ENCODE measurements around the gene TRIM34.
"Not testable (repeated sequence)": the region's sequence is repeated elsewhere in the genome, so short reads cannot be mapped to it uniquely, and the experiment has no call there.

Gene TRIM34

DNA sequence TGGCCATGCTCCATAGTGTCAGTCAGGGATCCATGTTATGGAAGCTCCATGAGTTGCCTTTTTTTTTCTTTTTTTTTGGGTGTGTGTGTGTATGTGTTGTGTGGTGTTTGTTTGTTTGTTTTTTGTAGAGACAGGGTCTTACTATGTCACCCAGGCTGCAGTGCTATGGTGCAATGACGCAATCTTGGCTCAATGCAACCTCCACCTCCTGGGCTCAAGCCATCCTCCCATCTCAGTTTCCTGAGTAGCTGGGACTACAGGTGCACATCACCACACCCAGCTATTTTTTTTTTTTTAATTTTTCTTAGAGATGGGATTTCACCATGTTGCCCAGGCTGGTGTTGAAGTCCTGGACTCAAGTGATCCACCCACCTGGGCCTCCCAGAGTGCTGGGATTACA lies 63.7 kb downstream of the TRIM34 start:
- no peak for DNase-seq

DNA sequence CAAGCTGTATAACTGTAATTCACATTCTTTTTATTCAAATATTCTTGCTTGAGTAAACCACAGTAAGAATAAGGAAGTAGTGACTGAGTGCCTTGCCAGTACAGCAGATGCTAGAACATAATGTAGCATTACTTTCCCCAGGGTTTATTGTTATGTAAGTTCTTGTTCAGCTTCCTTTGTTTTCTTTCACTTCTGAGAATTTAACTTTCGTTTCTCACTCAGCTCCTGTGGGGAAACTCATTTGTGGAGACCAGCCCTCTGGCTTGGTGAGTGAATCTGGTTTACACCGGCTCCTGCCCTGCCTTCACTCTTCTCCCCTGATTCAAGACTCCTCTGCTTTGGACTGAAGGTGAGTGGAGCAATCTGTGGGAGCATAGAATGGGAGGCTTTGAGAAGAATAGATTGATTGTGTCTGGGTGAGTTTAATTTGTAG lies 64.8 kb downstream of the TRIM34 start, which contains the start of gene TRIM22:
Gene TRIM22 (plus strand): TSS at position 240 of the 433 bp plus-strand sequence. CDS start 6,443 bp downstream, outside the sequence.
- no peak for DNase-seq

DNA sequence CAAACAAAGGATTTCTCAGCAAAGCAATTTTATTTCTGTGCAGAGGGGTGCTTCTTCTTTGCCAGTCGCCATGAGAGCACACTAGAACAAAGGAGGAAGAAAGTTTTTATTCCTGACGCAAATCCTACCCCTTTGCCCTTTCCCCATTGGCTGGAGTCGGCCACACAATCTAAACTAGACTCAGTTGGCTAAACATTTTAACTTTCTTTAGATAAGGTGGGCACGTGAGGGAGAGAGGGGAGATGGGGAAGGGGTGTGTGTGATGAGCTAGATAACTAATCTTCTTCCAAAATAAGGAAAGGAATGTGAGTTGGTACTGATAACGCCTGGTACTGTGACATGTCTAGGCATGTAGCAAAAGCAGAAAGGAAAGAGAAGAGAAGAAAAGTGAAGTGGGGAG lies 65.4 kb downstream of the TRIM34 start:
- DNase-seq = no peak

DNA sequence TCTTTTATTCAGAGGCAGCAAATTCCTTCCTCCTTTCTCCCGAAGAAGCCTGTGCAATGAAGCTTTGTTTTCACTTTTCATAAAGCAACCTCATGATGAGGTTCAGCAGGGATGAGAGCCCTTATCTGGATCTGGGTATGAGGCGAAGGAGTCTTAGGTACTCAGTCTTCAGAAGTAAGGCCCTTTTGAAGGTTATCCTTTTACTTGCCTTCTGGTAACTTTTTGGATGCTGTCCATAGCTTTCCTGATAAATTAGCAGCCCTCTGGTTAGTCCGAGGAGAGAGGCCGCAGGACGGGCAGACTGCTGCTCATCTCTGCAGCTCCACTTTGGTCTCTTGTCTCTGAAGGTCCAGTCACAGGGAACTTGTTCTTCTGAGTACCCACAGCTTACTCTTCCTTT lies 65.9 kb downstream of the TRIM34 start:
- no peak for DNase-seq

DNA sequence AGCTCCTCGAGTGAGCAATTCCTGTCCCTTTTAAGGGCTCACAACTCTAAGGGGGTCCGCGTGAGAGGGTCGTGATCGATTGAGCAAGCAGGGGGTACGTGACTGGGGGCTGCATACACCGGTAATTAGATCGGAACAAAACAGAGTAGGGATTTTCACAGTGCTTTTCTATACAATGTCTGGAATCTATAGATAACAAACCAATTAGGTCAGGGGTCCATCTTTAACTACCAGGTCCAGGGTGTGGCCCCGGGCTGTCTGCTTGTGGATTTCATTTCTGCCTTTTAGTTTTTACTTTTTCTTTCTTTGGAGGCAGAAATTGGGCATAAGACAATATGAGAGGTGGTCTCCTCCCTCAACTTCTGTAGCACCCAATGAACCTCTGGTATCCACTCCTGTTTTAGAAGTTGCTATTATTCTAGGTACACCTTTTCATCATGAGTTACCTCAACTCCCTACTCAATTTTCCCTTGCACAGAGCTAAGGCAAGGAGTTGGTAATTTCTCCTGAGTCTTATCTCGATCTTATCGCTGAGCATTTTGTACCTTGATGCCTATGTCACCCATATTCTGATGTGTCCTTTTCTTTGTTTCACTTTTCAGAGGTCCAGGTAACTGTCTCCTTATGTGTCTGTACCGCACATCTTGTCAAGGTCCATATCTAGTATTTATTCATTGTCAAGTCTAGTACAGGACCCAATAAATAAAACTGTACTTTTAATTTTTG lies 66.6 kb downstream of the TRIM34 start:
- DNase-seq = not testable (repeated sequence)

DNA sequence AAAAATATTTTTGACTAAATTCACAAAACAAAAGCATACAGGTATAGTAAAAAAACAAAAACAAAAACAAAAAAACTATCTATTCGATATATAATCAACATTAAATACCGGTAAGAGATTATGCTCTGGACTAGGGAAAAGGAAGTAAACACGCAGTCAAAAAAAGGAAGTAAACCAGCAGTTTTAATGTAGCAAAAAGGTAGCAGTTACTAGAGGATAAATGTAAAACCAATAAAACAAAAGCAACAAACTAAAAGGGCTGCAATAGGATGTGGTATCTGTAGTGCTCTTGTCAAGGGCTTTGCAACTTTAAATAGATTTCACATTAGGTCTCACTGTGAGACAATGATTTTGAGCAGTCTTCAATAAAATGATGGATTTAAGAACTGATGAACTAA lies 67.2 kb downstream of the TRIM34 start:
- no peak for DNase-seq

All from NCI-H1436 treated with DMSO at 0.1 percent for 48 hours (cell line).